Tracheal epithelial cell (primary cell): Measurements from ENCODE around the gene XAGE2. TPM values are rescaled to one million over a fixed set of nuclear protein-coding genes. Genes with fewer than 3 reads are reported as not detected.

Experiments used
- total RNA-seq: library from RNA; depleted of rRNA; stranded (reverse); fragments of >200 nt; gene quantifications from 2 replicates; pipeline ENCODE4 v1.2.1, GENCODE V29; 2014

The XAGE2 gene
- total RNA-seq: not detected in 2 replicates

GRCh38 chrX:52368368-52369055, at the start of gene XAGE2:
TSS of gene XAGE2 (plus strand) at chrX:52369021. CDS start at chrX:52370015, 994 bp downstream.

Other genes starting within 250 kb of the XAGE2 start
- gene MAGED4, start 184.1 kb upstream of the XAGE2 start, total RNA-seq: 0.48 TPM in 1 of 2 replicates, not detected in the other
- not detected in 2 replicates for gene XAGE1A, start 126.8 kb downstream of the XAGE2 start, total RNA-seq
- not detected in 2 replicates for gene XAGE1B, start 148.0 kb downstream of the XAGE2 start, total RNA-seq